Endodermal cell (in vitro differentiated cells): ENCODE results near the gene COMP. TPM values are rescaled to one million over a fixed set of nuclear protein-coding genes. Genes with fewer than 3 reads are reported as not detected.
"Not testable (repeated sequence)": the region's sequence is repeated elsewhere in the genome, so short reads cannot be mapped to it uniquely, and the experiment has no call there.

Source experiments
- DNase-seq: peaks from one replicate; pipeline ENCODE4 v3.0.0-alpha.2; 2017
- H3K27ac ChIP-seq: 2 replicates; pipeline ENCODE4 v1.5.1; 2013; ENCODE audit warnings: mild to moderate bottlenecking, low read depth, low read length, moderate library complexity
- H3K27me3 ChIP-seq: 2 replicates; pipeline ENCODE4 v1.6.1; 2013; ENCODE audit warnings: mild to moderate bottlenecking, low read length, moderate library complexity; ENCODE audit not compliant: insufficient read depth, control insufficient read depth, poor library complexity, severe bottlenecking
- H3K36me3 ChIP-seq: 2 replicates; pipeline ENCODE4 v1.7.0; 2013; ENCODE audit warnings: mild to moderate bottlenecking, low read length, moderate library complexity; ENCODE audit not compliant: control insufficient read depth, insufficient read depth
- H3K4me1 ChIP-seq: one replicate; pipeline ENCODE4 v1.7.0; 2013; ENCODE audit warnings: low read length; ENCODE audit not compliant: control insufficient read depth, insufficient read depth
- H3K4me3 ChIP-seq: 2 replicates; pipeline ENCODE4 v1.5.1; 2013; ENCODE audit warnings: mild to moderate bottlenecking, low read length, moderate library complexity
- H3K9ac ChIP-seq: 2 replicates; pipeline ENCODE4 v1.6.1; 2013; ENCODE audit warnings: mild to moderate bottlenecking, low read length, moderate library complexity; ENCODE audit not compliant: poor library complexity, severe bottlenecking; ENCODE audit errors: extremely low read depth
- H3K9me3 ChIP-seq: 2 replicates; pipeline ENCODE4 v1.6.1; 2013; ENCODE audit warnings: mild to moderate bottlenecking, low read length, moderate library complexity; ENCODE audit not compliant: control insufficient read depth
- H3K27ac Mint-ChIP-seq: 2 replicates; pipeline ENCODE4 v1.8.0; 2020; ENCODE audit warnings: mixed read lengths
- H3K27me3 Mint-ChIP-seq: 2 replicates; pipeline ENCODE4 v1.8.0; 2021; ENCODE audit warnings: mild to moderate bottlenecking, mixed read lengths; ENCODE audit not compliant: insufficient read depth
- H3K36me3 Mint-ChIP-seq: 2 replicates; pipeline ENCODE4 v1.8.0; 2020; ENCODE audit warnings: low read depth, mixed read lengths
- H3K4me1 Mint-ChIP-seq: 2 replicates; pipeline ENCODE4 v1.8.0; 2020; ENCODE audit warnings: mixed read lengths
- H3K4me3 Mint-ChIP-seq: 2 replicates; pipeline ENCODE4 v1.8.0; 2020; ENCODE audit warnings: mild to moderate bottlenecking, moderate library complexity, mixed read lengths
- H3K9me3 Mint-ChIP-seq: 2 replicates; pipeline ENCODE4 v1.8.0; 2020; ENCODE audit warnings: mild to moderate bottlenecking, mixed read lengths
- WGBS, 2 experiments: methylation state at CpG; one replicate each; pipeline versions ENCODE4 v1.1.5 to v1.1.7; 2013; ENCODE audit warnings: missing lambda C conversion rate in 2 of 2, mixed read lengths in 1 of 2; ENCODE audit not compliant: insufficient coverage in 1 of 2, insufficient read length in 1 of 2; 5-methylcytosine and 5-hydroxymethylcytosine counted together
- total RNA-seq, 2 donors: library from RNA; stranded (reverse); fragmentation: NEBNext Ultra II Directional in 1 of 2; extraction: Animal tissue kit (Norgen Biotek cat#: 25700) in 1 of 2; gene quantifications; 2 replicates in 1 of 2; 3 replicates in 1 of 2; pipeline ENCODE4 v1.2.1, GENCODE V29; 2021
- TF ChIP-seq, protein P1 (sequence below): fragments of 200-600 bp; sonication (generic); conservative IDR thresholded peaks from 2 replicates; pipeline ENCODE4 v1.5.0; 2021; ENCODE audit warnings: antibody characterized with exemption, mild to moderate bottlenecking

The COMP gene
- total RNA-seq, 2 donors from 2014 or later: not detected

DNA sequence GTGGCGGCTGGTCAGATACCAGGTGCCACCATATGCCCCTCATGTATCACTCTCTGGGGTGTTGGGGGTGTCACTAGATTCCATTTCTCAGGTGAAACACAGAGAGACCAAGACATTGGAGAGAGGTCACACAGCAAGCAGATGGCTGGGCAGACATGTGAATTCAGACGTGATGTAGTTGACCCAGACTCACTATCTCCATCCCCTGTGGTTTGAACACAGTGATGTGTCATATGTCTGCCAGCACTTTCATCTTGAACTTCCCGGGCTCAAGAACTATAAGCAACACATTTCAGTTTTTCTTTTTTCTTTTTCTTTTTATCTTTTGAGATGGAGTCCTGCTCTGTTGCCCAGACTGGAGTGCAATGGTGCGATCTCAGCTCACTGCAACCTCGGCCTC is 24.6 kb upstream of the COMP start:
- TF ChIP-seq, protein P1, sequence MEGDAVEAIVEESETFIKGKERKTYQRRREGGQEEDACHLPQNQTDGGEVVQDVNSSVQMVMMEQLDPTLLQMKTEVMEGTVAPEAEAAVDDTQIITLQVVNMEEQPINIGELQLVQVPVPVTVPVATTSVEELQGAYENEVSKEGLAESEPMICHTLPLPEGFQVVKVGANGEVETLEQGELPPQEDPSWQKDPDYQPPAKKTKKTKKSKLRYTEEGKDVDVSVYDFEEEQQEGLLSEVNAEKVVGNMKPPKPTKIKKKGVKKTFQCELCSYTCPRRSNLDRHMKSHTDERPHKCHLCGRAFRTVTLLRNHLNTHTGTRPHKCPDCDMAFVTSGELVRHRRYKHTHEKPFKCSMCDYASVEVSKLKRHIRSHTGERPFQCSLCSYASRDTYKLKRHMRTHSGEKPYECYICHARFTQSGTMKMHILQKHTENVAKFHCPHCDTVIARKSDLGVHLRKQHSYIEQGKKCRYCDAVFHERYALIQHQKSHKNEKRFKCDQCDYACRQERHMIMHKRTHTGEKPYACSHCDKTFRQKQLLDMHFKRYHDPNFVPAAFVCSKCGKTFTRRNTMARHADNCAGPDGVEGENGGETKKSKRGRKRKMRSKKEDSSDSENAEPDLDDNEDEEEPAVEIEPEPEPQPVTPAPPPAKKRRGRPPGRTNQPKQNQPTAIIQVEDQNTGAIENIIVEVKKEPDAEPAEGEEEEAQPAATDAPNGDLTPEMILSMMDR: no peak
- Histone ChIP-seq H3K27me3 (peaks cover 23% of the 10 kb centered on the region), H3K9ac (no peak overlapping the region), H3K4me1 (no peaks in the 10 kb centered on the region), H3K4me3 (no peak overlapping the region), H3K36me3 (no peaks in the 10 kb centered on the region), H3K27ac (no peak overlapping the region), H3K9me3 (no peaks in the 10 kb centered on the region)
- no peaks in the 10 kb centered on the region for H3K9me3 Mint-ChIP-seq
- H3K4me1 Mint-ChIP-seq: no peaks in the 10 kb centered on the region
- 93 to 97% methylated on average over 5 of the region's 5 CpGs for WGBS, 2 experiments
- no peak overlapping the region for H3K4me3 Mint-ChIP-seq
- H3K36me3 Mint-ChIP-seq: no peaks in the 10 kb centered on the region
- H3K27ac Mint-ChIP-seq: no peak overlapping the region
- DNase-seq: no peak
- H3K27me3 Mint-ChIP-seq: peaks cover 54% of the 10 kb centered on the region

GRCh38 chr19:18814063-18814462 is 23.0 kb upstream of the COMP start:
- H3K9ac ChIP-seq: no peak overlapping the region
- Mint-ChIP-seq H3K4me3 (no peak overlapping the region), H3K27me3 (peaks cover 51% of the 10 kb centered on the region), H3K9me3 (no peaks in the 10 kb centered on the region), H3K36me3 (no peaks in the 10 kb centered on the region), H3K27ac (no peak overlapping the region), H3K4me1 (no peaks in the 10 kb centered on the region)
- no peak overlapping the region for H3K27ac ChIP-seq
- 77 to 87% methylated on average over 8 to 9 of the region's 9 CpGs for WGBS, 2 experiments
- H3K36me3 ChIP-seq: no peaks in the 10 kb centered on the region
- no peak overlapping the region for H3K4me3 ChIP-seq
- no peaks in the 10 kb centered on the region for H3K9me3 ChIP-seq
- no peaks in the 10 kb centered on the region for H3K4me1 ChIP-seq
- TF ChIP-seq, protein P1: no peak
- DNase-seq: no peak
- H3K27me3 ChIP-seq: peaks cover 29% of the 10 kb centered on the region

DNA sequence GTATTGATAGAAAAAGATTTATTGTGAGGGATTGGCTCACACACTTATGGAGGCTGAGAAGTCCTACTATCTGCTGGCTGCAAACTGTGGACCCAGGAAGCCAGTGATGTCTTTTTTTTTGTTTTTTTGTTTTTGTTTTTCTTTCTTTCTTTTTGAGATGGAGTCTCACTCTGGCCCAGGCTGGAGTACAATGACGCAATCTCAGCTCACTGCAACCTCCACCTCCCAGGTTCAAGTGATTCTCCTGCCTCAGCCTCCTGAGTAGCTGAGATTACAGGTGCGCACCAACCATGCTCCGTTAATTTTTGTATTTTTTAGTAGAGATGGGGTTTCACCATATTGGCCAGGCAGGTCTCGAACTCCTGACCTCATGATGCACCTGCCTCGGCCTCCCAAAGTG is 20.5 kb upstream of the COMP start:
- H3K9me3 ChIP-seq, H3K4me1 Mint-ChIP-seq, H3K27ac Mint-ChIP-seq, H3K4me1 ChIP-seq, H3K9ac ChIP-seq, H3K4me3 ChIP-seq, H3K4me3 Mint-ChIP-seq, H3K36me3 Mint-ChIP-seq, H3K36me3 ChIP-seq, H3K27ac ChIP-seq, DNase-seq, H3K9me3 Mint-ChIP-seq: not testable (repeated sequence)
- WGBS, 2 experiments: 91 to 99% methylated on average over 5 of the region's 5 CpGs
- H3K27me3 Mint-ChIP-seq: peaks cover 55% of the 10 kb centered on the region
- H3K27me3 ChIP-seq: peaks cover 35% of the 10 kb centered on the region

DNA sequence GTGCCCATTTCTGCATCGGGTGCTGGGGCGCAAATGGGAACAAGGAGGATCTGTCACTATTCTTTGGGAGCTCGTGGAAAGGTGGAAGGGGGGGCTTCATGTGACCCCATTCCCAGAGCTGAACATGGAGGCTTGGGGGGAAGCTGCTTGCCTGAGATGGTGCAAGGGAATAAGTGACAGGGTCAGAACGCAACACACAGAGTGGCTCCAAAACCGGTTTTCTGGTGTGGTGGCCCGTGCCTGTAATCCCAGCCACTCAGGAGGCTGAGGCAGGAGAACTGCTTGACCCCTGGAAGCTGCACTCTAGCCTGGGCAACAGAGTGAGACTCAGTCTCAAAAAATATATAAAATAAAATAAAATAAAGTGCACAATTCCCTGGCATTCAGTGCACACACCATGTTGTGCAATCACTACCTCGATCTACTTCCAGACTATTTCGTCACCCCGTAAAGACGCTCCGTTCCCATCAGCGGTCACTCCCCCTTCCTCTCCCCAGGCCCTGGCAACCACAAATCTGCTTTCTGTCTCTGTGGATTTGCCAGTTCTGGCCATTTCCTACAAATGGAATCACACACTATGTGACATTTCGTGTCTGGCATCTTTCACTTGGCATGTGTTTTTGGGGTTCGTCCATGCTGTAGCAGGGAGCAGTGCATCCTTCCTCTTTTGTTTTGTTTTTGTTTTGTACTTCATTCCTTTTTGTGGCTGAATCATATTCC is 18.2 kb upstream of the COMP start:
- H3K9me3 Mint-ChIP-seq: no peaks in the 10 kb centered on the region
- 85 to 89% methylated on average over 10 to 14 of the region's 14 CpGs for WGBS, 2 experiments
- no peak overlapping the region for H3K9ac ChIP-seq
- no peaks in the 10 kb centered on the region for H3K9me3 ChIP-seq
- peaks cover 35% of the 10 kb centered on the region for H3K27me3 ChIP-seq
- no peaks in the 10 kb centered on the region for H3K36me3 Mint-ChIP-seq
- no peak overlapping the region for H3K27ac ChIP-seq
- H3K27me3 Mint-ChIP-seq: peaks cover 42% of the 10 kb centered on the region
- H3K4me3 Mint-ChIP-seq: no peak overlapping the region
- H3K36me3 ChIP-seq: no peaks in the 10 kb centered on the region
- TF ChIP-seq, protein P1: no peak
- H3K27ac Mint-ChIP-seq: no peak overlapping the region
- H3K4me1 ChIP-seq: no peaks in the 10 kb centered on the region
- no peaks in the 10 kb centered on the region for H3K4me1 Mint-ChIP-seq
- no peak for DNase-seq
- no peak overlapping the region for H3K4me3 ChIP-seq
